Stimulated activated effector memory CD8-positive, alpha-beta T cell treated with anti-CD3 and anti-CD28 coated beads, Interleukin-12 subunit alpha, Interleukin-12 subunit beta, amount 100 ng/mL, for 72 hours (primary cell): Measurements from ENCODE around the gene PLEKHJ1.

Experiments used
- ATAC-seq: fragments of 150-1000 bp; cut with Tn5 transposase; 2 replicates; pipeline ENCODE4 v1.10.0; 2021
- DNase-seq, 2 donors: peaks; one replicate each; pipeline ENCODE4 v3.0.0; 2021 to 2022; ENCODE audit warnings: low spot score in 2 of 2
- H3K27ac Mint-ChIP-seq: one replicate; pipeline ENCODE4 v1.8.0; 2022; ENCODE audit warnings: mild to moderate bottlenecking, mixed read lengths
- H3K36me3 Mint-ChIP-seq: one replicate; pipeline ENCODE4 v1.8.0; 2022; ENCODE audit warnings: mild to moderate bottlenecking, mixed read lengths
- H3K4me1 Mint-ChIP-seq: one replicate; pipeline ENCODE4 v1.8.0; 2022; ENCODE audit warnings: mixed read lengths
- H3K4me3 Mint-ChIP-seq: one replicate; pipeline ENCODE4 v1.8.0; 2022; ENCODE audit warnings: mild to moderate bottlenecking, mixed read lengths
- H3K9me3 Mint-ChIP-seq: one replicate; pipeline ENCODE4 v1.8.0; 2022; ENCODE audit warnings: mixed read lengths

Gene PLEKHJ1

DNA sequence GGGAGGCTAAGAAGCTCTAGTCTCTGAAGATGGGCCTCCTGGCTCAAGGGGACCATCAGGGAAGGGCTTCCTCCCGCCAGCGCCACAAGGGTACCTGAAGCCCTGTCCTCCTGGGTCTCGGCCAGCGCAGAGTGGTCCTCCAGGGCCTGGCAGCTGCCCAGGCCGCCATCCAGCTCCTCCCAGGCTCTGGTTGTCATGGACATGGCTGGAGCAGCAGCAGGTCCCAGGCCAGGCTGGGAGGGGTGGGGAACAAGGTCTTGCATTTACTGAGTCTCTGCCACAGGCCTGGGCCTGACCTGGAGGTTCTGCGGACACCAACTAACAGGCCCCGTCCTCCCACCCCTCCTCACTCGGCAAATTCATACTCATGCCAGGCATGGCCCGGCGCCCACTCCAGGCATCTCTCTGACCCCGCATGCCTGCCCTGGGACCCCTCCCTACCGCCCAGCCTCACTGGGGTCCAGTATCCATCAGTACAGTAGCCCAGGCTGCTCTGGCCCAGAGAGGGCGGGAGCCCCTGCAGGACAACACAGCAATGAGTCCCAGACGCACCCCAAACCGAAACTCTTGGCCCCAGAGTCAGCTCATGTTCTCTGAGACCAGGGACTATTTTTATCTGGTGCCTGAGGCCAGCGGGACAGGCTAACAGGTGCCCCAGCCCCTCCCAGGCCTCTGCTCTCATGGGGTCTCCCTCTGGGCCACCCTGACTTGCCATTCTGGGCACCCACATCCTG lies 19.1 kb upstream of the PLEKHJ1 start:
- peak overlapping the region; percentile 43 for H3K27ac Mint-ChIP-seq

DNA sequence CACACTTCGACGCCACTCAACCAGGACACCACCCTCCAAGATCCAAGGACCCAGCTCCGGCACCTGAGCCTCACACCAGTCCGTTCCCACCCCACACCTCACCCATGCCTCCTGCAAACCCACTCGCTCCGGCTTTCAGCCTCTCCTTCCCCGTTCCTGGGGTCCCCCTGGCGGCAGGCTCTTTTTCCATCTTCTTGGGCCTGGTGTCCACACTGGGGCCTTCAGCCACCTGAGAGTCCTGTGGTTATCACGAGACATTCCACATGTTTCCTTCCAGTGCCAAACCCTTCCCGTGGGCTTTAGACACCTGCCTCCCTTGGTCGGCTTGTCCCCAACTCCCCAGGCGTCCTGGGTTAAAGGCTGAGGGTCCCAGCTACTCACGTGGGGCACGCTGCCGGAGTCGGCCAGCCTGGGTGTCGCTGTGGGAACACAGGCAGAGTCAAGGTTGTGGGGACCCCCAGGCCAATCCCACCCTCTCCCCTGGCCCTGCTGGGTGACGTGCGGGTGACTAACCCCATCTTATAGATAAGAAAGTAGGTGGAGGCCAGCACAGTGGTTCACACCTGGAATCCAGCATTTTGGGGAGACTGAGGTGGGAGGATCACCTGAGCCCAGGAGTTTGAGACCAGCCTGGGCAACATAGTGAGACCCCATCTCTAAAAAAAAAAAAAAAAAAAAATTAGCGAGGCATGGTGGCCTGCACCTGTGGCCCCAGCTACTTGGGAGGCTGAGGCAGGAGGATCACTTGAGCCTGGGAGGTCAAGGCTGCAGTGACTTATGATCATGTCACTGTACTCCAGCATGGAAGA lies 18.1 kb upstream of the PLEKHJ1 start:
- no peaks in the 10 kb centered on the region for H3K9me3 Mint-ChIP-seq
- no peak overlapping the region for H3K27ac Mint-ChIP-seq
- H3K4me1 Mint-ChIP-seq, result peaks cover 18% of the 10 kb centered on the region
- peaks cover 7% of the 10 kb centered on the region for H3K36me3 Mint-ChIP-seq
- H3K4me3 Mint-ChIP-seq, result no peak overlapping the region
- no peak for ATAC-seq
- no peak for DNase-seq

More for the DNA sequence above, 19.1 kb upstream of the PLEKHJ1 start:
- H3K4me1 Mint-ChIP-seq, result peaks cover 28% of the 10 kb centered on the region
- DNase-seq, result no peak
- ATAC-seq, result no peak
- H3K4me3 Mint-ChIP-seq, result no peak overlapping the region
- H3K36me3 Mint-ChIP-seq, result peaks cover 4% of the 10 kb centered on the region
- H3K9me3 Mint-ChIP-seq, result no peaks in the 10 kb centered on the region

DNA sequence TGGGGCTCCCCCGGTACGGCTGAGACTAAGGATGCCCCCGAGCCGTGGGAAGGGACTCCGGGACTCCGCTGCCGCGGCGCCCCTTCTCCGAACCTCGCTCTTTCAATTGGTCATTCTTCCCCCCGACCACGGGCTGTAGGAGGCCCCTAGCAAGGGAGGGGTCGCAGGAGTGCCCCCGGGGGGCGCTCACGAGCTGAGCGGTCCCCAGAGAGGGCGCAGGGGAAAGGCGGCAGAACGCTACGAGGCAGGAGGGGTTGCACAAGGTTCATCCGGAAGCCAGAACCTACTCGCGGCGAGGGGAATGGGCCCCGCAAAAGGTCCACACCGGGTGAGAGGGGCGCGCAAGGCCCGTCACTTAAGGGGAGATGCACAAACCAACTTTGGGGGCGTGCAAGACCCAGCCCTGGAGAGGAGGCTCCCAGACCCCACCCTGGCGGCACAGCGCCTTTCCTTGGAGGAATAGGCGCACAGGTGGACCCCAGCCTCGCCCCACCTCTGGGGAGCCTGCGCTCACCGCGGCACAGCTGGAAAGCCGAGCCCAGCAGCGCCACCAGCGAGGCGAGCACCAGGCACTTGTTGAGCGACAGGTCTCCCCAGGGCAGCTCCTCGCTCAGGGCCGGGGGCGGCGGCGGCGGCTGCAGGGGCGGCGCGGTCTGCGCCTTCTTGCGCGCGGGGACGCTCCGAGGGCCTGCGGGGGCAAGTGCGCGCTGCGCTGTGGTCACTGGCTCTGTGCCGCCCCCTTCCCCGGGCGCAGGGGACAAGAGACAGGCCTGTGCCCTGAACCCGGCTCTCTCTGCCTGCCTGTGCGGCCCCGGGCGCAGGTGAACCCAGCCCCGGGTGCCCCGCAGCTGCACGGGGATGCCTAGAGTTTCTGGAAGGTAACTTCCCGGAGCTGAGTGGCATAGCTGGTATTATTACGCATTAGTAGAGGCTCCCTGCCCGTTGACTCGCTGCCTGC lies 17.3 kb upstream of the PLEKHJ1 start:
- Mint-ChIP-seq H3K27ac (no peak overlapping the region), H3K9me3 (no peaks in the 10 kb centered on the region), H3K4me1 (peaks cover 17% of the 10 kb centered on the region), H3K4me3 (peak overlapping the region; percentile 63), H3K36me3 (peaks cover 15% of the 10 kb centered on the region)
- ATAC-seq (peak; percentile 22), DNase-seq (no peak)

DNA sequence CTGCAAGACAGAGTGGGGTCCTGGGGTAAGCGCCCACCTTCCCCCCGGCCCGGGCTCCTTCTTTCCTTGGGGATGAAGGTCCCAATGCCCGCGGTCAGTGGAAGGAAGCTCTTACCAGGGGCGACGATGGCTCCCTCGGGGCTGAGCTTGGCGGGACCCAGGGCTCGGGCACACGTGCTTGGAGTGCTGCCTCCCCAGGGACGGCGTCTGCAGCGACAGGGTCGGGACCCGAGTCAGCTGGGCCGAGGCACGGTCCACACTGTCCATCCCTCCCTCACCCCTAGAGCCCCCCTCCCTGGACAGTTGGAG lies 16.6 kb upstream of the PLEKHJ1 start:
- peaks cover 19% of the 10 kb centered on the region for H3K36me3 Mint-ChIP-seq
- DNase-seq (no peak), ATAC-seq (no peak)
- no peaks in the 10 kb centered on the region for H3K9me3 Mint-ChIP-seq
- peak overlapping the region; percentile 60 for H3K27ac Mint-ChIP-seq
- peaks cover 17% of the 10 kb centered on the region for H3K4me1 Mint-ChIP-seq
- H3K4me3 Mint-ChIP-seq, result peak overlapping the region; percentile 63

DNA sequence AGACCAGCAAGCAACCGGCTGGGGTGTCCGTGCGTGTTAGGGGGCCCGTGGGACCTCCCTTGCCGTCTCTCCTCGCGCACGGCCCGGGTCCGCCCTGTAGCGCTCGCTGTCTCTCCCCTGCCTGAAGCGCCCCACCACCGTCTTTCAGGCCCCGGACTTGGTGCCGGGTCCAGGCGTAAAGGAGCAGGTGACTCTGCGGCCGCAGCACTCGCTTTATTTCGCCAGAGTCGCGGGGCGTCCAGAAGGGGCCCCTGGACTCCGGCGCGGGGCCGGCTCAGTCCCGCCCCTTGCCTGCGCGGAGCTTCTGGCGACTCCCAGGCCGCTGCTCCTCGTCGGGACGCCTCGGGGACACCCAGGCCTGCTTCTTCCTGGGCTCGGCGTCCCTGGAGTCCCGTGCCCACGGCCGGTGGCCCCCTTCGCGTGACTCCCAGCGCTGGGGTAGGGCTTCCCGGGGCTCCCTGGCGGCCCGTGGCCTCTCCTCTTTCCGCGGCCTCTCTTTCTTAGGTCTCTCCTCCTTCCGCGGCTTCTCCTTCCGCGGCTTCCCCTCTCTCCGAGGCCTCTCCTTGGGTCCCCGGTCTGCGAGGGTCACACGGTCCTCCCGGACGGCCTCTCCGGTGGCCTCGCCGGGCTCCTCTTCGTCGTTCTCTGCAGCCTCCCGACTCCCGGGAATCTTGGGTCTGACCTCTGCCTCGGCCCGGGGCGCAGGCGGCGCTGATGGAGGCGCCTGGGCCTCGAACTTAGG lies 16.1 kb upstream of the PLEKHJ1 start:
- Mint-ChIP-seq H3K27ac (peak overlapping the region; percentile 60), H3K36me3 (peaks cover 19% of the 10 kb centered on the region), H3K9me3 (no peaks in the 10 kb centered on the region), H3K4me3 (peak overlapping the region; percentile 63), H3K4me1 (peaks cover 17% of the 10 kb centered on the region)
- ATAC-seq (no peak), DNase-seq (no peak)

DNA sequence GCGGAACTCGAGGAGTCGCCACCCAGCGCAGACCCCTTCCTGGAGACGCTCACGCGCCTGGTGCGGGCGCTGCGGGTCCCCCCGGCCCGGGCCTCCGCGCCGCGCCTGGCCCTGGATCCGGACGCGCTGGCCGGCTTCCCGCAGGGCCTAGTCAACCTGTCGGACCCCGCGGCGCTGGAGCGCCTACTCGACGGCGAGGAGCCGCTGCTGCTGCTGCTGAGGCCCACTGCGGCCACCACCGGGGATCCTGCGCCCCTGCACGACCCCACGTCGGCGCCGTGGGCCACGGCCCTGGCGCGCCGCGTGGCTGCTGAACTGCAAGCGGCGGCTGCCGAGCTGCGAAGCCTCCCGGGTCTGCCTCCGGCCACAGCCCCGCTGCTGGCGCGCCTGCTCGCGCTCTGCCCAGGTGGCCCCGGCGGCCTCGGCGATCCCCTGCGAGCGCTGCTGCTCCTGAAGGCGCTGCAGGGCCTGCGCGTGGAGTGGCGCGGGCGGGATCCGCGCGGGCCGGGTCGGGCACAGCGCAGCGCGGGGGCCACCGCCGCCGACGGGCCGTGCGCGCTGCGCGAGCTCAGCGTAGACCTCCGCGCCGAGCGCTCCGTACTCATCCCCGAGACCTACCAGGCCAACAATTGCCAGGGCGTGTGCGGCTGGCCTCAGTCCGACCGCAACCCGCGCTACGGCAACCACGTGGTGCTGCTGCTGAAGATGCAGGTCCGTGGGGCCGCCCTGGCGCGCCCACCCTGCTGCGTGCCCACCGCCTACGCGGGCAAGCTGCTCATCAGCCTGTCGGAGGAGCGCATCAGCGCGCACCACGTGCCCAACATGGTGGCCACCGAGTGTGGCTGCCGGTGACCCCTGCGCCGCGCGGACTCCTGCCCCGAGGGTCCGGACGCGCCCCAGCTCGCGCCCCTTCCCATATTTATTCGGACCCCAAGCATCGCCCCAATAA lies 15.3 kb upstream of the PLEKHJ1 start:
- Mint-ChIP-seq H3K4me1 (peaks cover 17% of the 10 kb centered on the region), H3K4me3 (peak overlapping the region; percentile 63), H3K27ac (no peak overlapping the region), H3K9me3 (no peaks in the 10 kb centered on the region), H3K36me3 (peaks cover 26% of the 10 kb centered on the region)
- DNase-seq (no peak), ATAC-seq (peak; percentile 45)

DNA sequence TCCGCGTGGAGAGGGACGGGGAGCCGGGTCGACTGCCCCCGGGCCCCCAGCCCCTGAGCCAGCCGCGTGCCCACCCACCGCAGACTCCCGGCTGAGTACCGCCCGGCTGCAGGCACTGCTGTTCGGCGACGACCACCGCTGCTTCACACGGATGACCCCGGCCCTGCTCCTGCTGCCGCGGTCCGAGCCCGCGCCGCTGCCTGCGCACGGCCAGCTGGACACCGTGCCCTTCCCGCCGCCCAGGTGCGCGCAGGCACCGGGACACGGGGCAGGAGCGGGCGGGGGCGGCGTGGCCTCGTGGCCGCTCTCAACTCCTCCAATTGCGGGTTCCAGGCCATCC lies 14.6 kb upstream of the PLEKHJ1 start:
- Mint-ChIP-seq H3K27ac (no peak overlapping the region), H3K9me3 (no peaks in the 10 kb centered on the region), H3K4me3 (no peak overlapping the region), H3K36me3 (peaks cover 32% of the 10 kb centered on the region), H3K4me1 (peaks cover 17% of the 10 kb centered on the region)
- DNase-seq (no peak), ATAC-seq (no peak)

DNA sequence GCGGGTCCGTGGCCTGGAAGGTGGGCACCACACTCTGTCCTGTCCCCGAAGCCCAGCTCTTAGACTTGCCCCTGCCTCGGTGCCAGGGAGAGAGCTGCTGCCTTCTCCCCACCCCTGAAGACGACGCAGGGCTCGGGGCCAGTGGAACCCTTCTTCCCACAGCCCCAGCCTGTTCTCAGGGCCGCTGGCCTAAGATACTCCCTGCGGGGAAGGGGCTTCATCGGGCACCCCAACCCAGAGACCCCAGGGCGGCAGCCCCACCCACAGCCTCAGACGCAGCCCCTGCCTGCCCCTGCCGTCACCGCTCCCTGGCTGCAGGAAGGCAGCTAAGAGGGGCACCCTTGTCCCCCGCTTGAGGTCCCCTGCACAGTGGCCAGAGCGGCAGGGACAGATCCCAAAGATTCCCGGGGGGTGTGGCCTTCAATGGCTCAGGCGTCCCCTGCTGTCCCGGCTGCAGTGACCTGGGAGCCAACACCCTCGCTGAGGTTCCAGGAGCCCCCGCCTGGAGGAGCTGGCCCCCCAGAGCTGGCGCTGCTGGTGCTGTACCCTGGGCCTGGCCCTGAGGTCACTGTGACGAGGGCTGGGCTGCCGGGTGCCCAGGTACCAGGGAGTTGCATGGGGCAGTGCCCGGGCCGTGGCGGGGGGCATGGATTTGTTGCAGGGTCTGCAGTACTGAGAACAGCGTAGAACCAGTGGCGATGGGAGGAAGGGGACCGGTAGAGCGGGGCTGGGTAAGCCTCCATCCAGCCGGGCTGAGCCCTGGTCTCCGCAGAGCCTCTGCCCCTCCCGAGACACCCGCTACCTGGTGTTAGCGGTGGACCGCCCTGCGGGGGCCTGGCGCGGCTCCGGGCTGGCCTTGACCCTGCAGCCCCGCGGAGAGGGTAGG lies 14.0 kb upstream of the PLEKHJ1 start:
- Mint-ChIP-seq H3K4me1 (peaks cover 17% of the 10 kb centered on the region), H3K36me3 (peaks cover 38% of the 10 kb centered on the region), H3K4me3 (no peak overlapping the region), H3K27ac (no peak overlapping the region), H3K9me3 (no peaks in the 10 kb centered on the region)
- peak; percentile 22 for ATAC-seq
- peak in 1 of 2 donors; percentile 72 for DNase-seq

DNA sequence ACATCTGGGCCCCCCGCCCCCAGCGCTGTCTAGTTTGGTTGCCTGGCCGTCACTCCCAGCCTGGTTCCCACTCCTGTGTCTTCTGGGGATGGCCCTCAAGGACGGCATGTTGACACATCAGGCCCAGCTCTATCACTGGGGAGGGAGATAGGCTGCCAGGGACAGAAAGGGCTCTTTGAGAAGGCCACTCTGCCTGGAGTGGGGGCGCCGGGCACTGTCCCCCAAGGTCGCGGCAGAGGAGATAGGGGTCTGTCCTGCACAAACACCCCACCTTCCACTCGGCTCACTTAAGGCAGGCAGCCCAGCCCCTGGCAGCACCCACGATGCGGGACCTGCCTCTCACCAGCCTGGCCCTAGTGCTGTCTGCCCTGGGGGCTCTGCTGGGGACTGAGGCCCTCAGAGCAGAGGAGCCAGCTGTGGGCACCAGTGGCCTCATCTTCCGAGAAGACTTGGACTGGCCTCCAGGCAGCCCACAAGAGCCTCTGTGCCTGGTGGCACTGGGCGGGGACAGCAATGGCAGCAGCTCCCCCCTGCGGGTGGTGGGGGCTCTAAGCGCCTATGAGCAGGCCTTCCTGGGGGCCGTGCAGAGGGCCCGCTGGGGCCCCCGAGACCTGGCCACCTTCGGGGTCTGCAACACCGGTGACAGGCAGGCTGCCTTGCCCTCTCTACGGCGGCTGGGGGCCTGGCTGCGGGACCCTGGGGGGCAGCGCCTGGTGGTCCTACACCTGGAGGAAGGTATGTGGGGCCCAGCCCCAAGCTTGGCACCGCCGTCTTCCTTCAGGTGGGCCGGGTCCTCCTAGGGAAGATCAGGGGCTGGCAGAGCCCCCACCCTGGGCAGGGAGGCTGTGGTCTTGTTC lies 13.1 kb upstream of the PLEKHJ1 start, which contains the start of gene AMH:
Gene AMH (plus strand): TSS at position 314 of the 857 bp plus-strand sequence. CDS start 10 bp downstream, at position 324.
- peaks cover 16% of the 10 kb centered on the region for H3K4me1 Mint-ChIP-seq
- H3K36me3 Mint-ChIP-seq, result peaks cover 47% of the 10 kb centered on the region
- DNase-seq (peak in 1 of 2 donors; percentile 59), ATAC-seq (no peak)
- H3K4me3 Mint-ChIP-seq, result no peak within 1 kb of the TSS
- no peak within 1 kb of the TSS for H3K27ac Mint-ChIP-seq
- H3K9me3 Mint-ChIP-seq, result no peaks in the 10 kb centered on the region

DNA sequence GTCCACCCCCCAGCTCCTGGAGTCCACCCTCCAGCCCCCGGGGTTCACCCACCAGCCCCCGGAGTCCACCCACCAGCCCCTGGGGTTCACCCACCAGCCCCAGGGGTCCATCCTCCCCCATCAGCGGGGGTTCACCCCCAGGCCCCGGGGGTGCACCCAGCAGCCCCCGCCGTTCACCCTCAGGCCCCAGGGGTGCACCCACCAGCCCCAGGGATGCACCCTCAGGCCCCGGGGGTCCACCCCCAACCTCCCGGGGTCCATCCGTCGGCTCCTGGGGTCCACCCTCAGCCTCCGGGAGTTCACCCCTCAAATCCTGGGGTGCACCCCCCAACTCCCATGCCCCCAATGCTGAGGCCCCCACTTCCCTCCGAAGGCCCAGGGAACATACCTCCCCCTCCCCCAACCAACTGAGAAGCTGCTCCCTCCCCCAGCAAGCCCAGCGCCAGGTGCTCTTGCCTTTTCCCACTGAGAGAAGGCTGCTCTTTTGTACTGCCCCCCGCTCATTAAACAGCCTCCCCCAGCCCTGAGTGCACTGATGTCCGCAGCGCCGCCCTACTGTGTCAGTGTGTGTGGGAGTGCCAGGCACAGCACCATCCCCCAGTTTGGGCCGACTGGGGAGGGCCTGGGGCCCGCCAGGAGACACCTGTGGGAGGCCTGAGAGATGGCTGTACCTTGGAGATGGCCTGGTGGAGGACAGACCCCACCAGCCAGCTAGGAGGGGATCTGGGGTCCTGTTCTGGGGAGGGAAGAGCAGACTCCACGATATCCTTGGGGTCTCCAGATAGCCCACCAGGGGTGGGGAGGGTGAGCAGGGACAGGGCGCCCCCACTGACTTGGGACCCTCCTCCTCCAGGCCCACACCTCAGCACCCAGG lies 12.2 kb upstream of the PLEKHJ1 start:
- H3K27ac Mint-ChIP-seq, result no peak overlapping the region
- peaks cover 56% of the 10 kb centered on the region for H3K36me3 Mint-ChIP-seq
- H3K4me1 Mint-ChIP-seq, result peaks cover 16% of the 10 kb centered on the region
- no peak for ATAC-seq
- DNase-seq, result no peak
- H3K4me3 Mint-ChIP-seq, result no peak overlapping the region
- H3K9me3 Mint-ChIP-seq, result no peaks in the 10 kb centered on the region

DNA sequence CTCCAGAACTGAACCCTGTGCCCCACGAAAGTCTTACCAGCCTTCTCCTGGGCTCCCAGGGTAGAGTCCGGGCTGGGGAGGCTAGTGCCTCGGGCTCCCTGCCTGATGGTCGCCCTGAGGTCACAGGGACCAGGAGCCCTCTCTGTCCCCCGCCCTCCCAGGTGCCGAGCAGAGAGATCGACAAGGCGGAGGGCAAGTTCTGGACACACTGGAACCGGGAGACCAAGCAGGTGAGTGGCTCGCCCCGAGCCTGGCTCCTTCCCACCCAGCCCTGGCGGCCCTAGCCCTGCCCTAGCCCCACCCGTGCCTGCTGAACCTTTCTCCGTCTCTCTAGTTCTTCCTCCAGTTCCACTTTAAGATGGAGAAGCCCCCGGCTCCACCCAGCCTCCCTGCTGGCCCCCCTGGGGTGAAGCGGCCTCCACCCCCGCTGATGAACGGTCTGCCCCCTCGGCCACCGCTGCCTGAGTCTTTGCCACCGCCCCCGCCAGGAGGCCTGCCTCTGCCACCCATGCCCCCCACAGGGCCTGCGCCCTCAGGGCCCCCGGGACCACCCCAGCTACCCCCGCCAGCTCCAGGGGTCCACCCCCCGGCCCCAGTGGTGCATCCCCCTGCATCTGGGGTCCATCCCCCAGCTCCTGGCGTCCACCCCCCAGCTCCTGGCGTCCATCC lies 11.4 kb upstream of the PLEKHJ1 start:
- Mint-ChIP-seq H3K4me1 (peaks cover 20% of the 10 kb centered on the region), H3K4me3 (no peak overlapping the region), H3K9me3 (no peaks in the 10 kb centered on the region), H3K36me3 (peaks cover 64% of the 10 kb centered on the region), H3K27ac (no peak overlapping the region)
- DNase-seq (no peak), ATAC-seq (no peak)
